ENCODE data around the gene SREBF1.

SREBF1 gene

GRCh38 chr17:17774009-17774881, 62.5 kb downstream of the SREBF1 start:
- DNase-seq, result no peak

- no peak for DNase-seq
These were observed 64.6 kb downstream of the SREBF1 start for GRCh38 chr17:17772231-17772630.

GRCh38 chr17:17771498-17772201, 65.1 kb downstream of the SREBF1 start:
- no peak for DNase-seq

GRCh38 chr17:17770632-17771044, 66.1 kb downstream of the SREBF1 start:
- DNase-seq, result no peak

- DNase-seq, result no peak
These were observed 66.7 kb downstream of the SREBF1 start for GRCh38 chr17:17769869-17770631.

- DNase-seq, result no peak
These were observed 68.2 kb downstream of the SREBF1 start for GRCh38 chr17:17768424-17769088.

- no peak for DNase-seq
These were observed 68.8 kb downstream of the SREBF1 start for GRCh38 chr17:17767887-17768418.

- no peak for DNase-seq
These were observed 69.5 kb downstream of the SREBF1 start for GRCh38 chr17:17767154-17767869.

- no peak for DNase-seq
These were observed 70.1 kb downstream of the SREBF1 start for GRCh38 chr17:17766744-17767120.

GRCh38 chr17:17766077-17766743, 70.6 kb downstream of the SREBF1 start:
- DNase-seq, result peak; percentile 60

GRCh38 chr17:17765359-17766076, 71.3 kb downstream of the SREBF1 start:
- peak; percentile 89 for DNase-seq

- DNase-seq, result peak; percentile 28
These were observed 73.1 kb downstream of the SREBF1 start for GRCh38 chr17:17763734-17764133.

- DNase-seq, result no peak
These were observed 73.7 kb downstream of the SREBF1 start for GRCh38 chr17:17763136-17763535.

GRCh38 chr17:17762744-17763105, 74.1 kb downstream of the SREBF1 start:
- no peak for DNase-seq
